ENCODE results near the gene SLCO3A1.

SLCO3A1 gene

DNA sequence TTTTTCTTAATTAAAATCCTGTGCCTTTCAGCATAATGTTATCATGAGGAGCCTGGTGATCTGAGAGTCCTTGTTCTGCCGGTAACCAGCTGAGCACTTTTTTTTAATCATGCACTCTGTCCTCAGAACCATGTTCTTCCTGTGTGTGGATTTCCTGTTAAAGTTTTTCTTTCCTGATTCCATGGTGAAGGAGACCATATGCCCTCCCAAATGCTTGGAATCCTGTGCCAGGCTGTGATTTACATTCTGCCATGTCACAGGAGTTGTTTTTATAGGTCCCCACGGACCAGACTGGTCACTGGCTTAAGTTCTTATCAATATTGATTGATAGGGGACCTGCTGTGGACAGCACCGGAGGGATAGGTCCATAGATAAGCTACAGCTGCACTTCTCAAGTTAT, 257.8 kb downstream of the SLCO3A1 start:
- DNase-seq = no peak

GRCh38 chr15:92111751-92112150, 258.2 kb downstream of the SLCO3A1 start:
- DNase-seq = no peak

DNA sequence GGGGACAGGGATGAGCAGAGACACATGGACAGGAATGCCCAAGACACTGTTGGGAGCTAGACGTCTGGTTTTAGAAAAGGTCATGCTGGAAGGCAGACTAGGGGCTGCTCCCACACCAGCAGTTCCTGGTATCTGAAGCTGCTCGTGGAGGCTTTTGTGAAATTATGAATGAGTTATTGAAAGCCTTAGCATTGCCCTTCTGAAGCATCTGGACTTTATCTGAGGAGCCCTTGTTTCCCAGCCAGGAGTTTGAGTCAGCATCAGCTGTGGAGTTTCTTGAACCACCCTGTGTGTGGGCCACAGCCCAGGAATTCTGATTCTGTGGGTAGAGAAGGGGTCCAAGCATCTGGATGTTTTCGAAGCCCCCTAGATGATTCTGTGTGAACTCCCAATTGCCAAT, 258.7 kb downstream of the SLCO3A1 start:
- peak; percentile 55 to 57 for DNase-seq

- DNase-seq = peak in 1 of 2 donors; percentile 36
These were observed 259.2 kb downstream of the SLCO3A1 start for GRCh38 chr15:92112711-92113110.

DNA sequence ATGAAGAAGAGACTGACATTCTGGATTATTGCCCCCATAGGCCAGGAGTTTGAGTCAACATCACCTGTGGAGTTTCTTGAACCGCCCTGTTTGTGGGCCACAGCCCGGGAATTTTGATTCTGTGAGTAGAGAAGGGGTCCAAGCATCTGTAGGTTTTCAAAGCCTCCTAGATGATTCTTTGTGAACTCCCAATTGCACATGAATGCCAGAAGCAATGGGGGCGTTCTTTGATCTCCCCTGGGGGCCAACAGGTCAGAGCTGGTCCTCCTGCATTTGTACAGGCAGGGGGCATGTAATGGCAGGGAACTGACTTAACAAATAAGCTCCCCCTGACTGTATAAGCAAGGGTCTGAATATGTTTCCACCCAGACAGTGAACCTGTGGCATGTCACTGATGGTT, 260.3 kb downstream of the SLCO3A1 start:
- no peak for DNase-seq

GRCh38 chr15:92115834-92116233, 262.3 kb downstream of the SLCO3A1 start:
- DNase-seq = no peak

- no peak for DNase-seq
These were observed 262.8 kb downstream of the SLCO3A1 start for GRCh38 chr15:92116330-92116729.

GRCh38 chr15:92117261-92117731, 263.8 kb downstream of the SLCO3A1 start:
- DNase-seq = no peak

DNA sequence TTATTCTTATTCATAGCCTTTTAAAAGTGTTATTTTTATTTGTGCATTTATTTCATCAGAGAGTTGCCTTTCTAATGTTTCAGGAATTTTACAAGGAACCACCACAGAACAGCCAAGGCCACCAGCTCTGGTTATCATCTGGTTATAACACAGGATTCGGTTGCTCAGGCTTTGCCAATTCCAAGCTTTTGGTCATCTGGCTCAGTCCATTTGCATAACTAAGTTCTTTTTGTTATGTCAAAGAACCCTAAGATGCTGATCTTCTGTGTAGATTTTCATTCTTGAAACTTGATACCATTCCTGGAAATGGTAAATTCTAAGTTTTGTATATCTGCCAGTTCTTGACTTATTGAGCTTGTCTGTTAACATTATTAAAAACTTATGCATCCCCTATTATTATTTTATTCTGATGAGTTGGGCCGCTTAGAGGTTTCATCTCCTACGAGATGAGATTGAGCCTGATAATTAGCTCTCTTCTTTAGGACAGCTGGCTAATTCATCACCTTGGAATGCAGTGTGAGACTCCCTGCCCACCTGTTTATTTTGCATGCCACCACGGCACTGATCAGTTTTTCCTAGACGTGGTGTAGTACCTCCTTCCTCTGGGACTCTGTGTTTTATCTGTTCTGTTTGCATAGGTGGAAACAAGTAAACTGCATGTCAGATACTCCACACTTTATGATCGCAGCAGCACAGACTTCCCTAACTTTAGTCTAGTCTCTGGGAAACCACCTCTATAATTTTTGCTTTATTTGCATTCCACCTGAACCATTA, 264.8 kb downstream of the SLCO3A1 start:
- no peak for DNase-seq

DNA sequence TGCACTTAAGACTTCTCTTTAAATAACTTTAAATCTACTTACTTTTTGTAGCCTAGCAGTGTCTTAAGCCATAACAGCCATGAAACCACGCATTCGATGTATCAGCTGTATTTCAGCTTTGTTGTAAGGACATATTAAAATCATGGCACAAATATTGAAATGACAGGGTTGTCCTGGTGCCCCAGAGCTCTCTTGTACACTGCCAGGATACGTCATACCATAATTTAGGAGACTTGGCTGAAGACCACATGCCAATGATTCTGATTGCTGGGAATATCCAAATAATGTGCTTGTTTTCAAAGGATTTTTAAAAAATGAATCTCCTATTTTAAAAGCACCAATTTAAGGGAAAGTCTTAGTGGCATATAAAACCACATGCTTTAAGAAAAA, 265.4 kb downstream of the SLCO3A1 start:
- no peak for DNase-seq

DNA sequence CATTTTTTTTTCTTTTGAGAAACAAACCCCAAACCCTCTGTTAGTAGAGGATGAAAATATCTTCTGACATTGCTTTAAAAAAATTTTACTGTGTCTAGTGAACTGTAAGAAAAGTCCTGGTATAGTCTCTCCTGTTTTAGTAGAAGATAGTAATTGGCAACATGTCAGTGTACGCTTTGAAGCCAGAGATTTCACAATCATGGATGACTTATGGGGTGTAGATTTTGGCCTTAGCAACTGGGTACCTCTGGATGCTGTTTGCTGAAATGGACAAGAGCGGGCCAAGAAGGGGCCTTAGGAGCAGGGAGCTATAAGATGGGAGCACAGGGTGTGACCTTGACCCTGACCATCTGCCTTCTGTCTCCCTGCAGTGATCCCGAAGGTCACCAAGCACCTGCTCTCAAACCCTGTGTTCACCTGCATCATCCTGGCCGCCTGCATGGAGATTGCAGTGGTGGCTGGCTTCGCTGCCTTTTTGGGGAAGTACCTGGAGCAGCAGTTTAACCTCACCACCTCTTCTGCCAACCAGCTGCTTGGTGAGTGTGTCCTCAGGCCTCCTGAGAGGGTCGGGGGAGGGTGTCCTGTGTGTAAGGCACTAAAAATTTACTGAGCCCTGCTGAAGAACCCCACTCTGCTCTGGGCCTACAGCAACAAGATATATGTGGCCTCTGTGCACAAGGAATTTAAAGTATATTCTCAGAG, 266.7 kb downstream of the SLCO3A1 start:
- no peak for DNase-seq

DNA sequence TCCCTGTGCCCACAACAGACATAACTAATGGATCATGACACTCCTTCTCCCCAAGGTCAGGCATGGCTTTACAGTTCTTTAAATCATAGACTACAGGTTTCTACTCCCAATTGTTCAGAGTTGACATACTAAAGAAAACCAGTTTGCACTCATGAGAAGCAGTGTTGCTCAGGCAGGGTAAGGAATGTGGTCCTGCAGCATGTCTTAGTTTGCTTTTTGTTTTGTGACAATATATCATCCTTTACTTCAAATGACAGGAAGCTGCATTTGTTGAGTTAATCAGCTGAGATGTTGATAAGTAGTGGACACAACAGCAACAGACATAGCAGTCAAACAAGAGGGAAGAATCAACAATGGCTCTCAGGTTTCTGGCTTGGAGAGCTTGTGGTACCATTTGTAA, 267.5 kb downstream of the SLCO3A1 start:
- DNase-seq = no peak

GRCh38 chr15:92122259-92122658, 268.8 kb downstream of the SLCO3A1 start:
- no peak for DNase-seq

DNA sequence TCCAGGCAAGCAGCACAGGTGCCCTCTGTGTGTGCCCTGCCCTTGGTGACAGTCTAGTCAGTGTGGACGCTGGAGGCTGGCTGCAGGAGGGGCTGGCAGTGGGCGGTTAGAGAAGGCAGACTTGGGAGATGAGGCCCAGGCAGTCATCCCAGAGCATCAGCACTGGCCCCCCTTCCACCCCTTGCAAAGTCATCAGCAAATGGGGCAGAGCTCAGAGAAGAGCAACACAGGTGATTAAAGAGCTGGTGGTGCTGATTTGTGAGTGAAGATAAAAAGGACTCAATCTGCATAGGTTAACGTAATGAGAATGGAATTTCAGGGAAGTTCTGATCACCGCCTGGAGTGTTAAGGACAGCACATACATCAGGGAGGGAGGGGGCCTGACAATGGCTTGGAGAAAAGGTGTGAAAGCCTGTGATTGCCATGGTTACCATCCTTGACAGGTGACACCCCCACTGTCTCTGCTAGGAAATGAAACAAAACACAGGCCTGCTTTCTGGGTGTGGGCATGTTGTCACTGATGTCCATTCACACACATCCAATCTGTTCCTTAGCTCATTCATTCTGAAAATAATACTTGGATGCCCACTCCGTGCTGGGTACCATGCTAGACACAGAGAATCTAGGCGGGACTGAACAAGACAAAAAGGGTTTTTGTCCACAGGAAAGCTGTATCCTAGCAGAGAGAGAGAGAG, 270.6 kb downstream of the SLCO3A1 start:
- peak; percentile 71 to 89 for DNase-seq

DNA sequence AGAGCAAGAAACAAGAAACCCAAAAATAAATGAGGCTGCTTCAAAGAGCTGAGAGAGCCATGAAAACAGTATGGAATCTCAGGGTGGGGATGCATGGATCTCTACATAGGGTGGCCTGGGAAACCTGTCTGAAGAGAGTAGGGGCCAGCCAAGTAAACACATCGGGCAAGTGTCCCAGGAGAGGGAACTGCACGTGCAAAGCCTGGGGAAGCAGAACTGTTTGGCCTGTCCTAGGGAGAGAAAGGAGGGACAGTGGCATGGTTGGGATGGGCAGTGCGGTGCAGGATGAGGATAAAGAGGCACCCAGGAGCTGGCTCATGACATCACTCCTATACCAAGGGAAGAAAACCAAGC, 271.1 kb downstream of the SLCO3A1 start:
- peak in 1 of 2 donors; percentile 71 for DNase-seq

DNA sequence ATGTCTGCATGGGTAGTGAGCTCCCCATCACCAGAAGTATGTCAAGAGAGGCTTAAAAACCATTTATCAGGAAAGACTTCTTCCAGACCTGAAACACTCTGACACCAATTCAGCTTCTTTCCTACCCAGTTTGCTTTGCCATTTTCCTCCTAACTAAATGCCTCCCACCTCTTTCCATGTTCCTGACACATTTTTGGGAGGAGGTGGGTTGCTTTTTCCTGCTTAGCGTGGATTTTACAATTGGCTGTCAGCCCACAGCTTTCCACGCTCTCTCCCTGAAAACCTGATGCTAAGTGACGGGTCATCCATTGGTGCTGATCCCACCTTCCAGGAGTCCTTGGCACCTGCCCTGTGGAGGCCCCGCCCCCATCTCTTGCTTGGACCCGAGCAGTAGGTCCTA, 275.3 kb downstream of the SLCO3A1 start:
- DNase-seq = no peak

GRCh38 chr15:92130244-92130643, 276.7 kb downstream of the SLCO3A1 start:
- DNase-seq = no peak

DNA sequence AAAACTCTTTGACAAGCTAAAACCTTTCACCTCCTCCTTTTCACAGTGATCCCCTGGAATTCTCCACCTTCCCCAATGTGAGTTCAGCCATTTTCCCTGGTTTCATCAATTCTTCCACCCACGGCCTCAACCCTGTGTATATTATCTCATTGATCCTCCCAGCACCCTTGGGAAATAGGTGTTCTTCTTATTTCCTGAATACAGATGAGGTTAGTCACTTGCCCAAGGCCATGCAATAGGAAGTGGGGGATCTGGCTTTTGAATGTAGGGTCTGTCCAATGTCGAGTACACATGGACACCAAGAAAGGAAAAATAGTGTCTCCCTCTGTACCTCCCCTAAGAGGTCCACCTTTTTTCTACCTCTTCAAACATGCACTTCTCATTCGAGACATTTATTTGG, 277.4 kb downstream of the SLCO3A1 start:
- no peak for DNase-seq

DNA sequence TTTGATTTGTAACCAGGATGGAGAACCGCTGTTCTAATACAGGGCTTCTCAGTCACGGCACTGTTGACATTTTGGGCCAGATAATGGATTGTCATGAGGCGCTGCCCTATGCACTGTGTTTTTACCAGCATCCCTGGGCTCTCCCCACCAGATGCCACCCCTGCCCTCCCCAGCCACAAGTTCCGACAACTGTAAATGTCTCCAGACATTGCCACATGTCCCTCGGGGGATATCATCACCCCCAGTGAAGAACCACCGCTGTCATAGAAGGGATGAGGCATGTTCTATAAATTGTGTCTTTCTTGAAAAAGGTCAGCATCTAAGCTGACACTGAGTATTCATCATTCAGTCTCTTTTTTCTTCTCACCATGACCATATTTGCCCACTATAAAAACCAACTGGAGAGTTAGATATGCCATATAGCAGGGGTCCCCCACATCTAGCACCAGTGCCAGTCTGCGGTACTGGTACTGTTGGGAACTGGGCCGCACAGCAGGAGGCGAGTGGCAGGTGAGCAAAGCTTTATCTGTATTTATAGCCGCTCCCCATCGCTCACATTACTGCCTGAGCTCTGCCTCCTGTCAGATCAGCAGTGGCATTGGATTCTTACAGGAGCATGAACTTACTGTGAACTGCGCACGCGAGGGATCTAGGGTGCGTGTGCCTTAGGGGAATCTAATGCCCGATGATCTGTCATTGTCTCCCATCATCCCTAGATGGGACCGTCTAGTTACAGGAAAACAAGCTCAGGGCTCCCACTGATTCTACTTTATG, 279.7 kb downstream of the SLCO3A1 start:
- no peak for DNase-seq

DNA sequence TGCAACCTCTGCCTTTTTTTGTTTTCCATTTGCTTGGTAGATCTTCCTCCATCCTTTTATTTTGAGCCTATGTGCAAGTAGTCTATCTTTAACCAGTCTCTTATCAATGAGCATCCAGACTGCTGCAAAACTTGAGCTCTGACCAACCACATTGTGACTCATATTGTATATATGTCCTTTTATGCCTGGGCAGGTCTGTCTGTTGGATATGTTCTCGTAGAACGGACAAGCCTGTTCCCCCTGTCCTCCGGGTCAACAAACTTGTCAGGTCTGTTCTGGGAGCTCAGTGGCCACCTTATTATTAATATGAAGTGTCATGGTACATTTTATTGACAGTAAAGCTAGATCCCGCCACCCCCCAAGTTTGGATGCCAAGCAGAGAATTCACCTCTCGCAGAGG, 287.3 kb downstream of the SLCO3A1 start:
- DNase-seq = no peak

DNA sequence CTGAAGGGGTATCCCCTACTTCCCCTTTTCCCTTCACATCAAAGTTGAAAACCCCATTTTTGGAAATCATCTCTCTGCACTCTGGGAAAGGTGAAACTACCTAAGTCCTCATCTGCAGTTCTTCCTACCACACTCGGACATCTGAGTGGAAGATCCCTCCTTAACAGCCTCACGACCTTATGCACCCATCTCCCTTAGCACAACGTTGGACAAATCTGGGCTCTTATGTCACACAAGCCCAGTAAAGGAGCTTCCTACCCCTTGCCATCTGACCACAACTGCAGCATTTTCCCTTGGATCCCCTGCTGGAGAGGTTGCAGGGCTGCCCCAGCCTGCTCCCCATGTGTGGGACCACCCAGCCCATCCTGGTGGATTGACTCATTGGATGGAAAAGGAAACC, 288.1 kb downstream of the SLCO3A1 start:
- no peak for DNase-seq

DNA sequence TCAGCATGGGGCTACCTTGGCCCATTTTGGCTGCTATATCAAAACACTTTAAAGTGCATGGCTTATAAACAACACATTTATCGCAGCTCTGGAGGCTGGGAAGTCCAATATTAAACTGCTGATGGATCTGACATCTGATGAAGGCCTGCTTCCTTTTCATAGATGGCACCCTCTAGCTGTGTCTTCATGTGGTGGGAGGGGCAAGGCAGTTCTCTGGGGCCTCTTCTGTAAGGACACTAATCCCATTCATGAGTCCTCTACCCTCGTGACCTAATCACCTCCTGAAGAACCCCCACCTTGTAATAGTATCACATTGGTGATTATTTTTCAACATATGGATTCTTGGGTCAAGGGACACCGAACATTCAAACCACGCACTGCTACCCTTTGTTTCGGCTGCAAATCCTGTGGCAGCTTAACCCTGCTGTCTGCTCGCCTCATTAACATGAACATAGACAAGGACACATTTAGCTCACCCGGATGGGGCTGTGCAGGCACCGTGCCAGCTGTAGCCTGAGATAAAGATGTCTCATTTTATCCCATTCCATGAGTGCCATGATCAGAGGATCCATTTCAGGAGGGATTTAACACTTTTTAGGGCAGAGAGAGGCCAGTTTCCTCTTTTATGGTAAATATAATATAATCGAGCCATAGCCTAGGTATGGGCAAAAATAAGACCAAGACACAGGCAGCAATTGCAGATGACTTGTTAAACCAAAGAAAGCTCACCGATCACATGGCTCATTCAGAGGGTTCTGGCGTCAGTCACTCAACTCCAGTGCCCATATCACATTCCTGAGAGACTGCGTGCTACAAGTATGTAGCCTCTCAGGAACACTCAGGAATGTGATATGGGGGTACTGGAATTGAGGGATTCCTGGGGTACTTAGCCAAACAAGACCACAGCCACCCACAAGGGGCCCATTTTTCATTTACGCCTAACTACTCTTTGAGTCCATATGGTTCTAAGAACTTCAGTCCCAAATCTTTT, 289.0 kb downstream of the SLCO3A1 start:
- no peak for DNase-seq

Measured in hippocampal formation (tissue), 2 donors.